ENCODE measurements around the gene PTCSC3. TPM values are rescaled to one million over a fixed set of nuclear protein-coding genes. Genes with fewer than 3 reads are reported as not detected.

Gene PTCSC3
- total RNA-seq, 1 donor = not detected

DNA sequence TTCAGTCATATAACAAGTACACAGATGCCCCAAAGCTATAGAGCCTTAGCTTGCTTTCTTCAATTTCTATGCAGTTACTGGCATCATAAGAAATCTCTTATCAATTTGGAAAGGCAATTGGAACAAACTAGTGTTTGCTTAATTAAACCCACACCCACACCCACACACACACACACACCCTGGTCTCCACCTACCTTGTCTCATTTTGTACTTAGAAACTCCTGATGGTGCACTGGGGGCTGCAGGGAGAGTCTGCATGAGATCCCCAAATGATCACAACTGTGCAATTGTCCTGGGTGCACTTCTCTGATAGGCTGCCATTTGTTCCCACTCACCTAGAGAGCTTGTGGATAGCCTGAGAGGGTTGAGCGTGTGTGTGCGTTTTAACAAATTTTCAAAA lies 40.5 kb upstream of the PTCSC3 start:
- no peak overlapping the region for H3K4me3 ChIP-seq (ENCODE audit: insufficient read depth, low read length)
- no peaks in the 10 kb centered on the region for H3K4me1 ChIP-seq (ENCODE audit: insufficient read depth, low read length)
- no peak for DNase-seq (ENCODE audit: insufficient read length, low spot score, missing footprints)
- no peaks in the 10 kb centered on the region for H3K79me2 ChIP-seq (ENCODE audit: insufficient read depth, low read length)
- no peaks in the 10 kb centered on the region for H3K36me3 ChIP-seq (ENCODE audit: insufficient read depth, low read length)
- H3K9me3 ChIP-seq (ENCODE audit: low read depth, low read length) = no peaks in the 10 kb centered on the region
- H4K20me1 ChIP-seq (ENCODE audit: insufficient read depth, low read length) = no peaks in the 10 kb centered on the region
- H3K4me2 ChIP-seq (ENCODE audit: insufficient read depth, low read length) = no peak overlapping the region
- H3K27me3 ChIP-seq (ENCODE audit: insufficient read depth, low read length) = no peaks in the 10 kb centered on the region
- H2AFZ ChIP-seq (ENCODE audit: low read length) = no peak overlapping the region
- no peak overlapping the region for H3K27ac ChIP-seq (ENCODE audit: low read depth, low read length)
- TF ChIP-seq, protein P1, sequence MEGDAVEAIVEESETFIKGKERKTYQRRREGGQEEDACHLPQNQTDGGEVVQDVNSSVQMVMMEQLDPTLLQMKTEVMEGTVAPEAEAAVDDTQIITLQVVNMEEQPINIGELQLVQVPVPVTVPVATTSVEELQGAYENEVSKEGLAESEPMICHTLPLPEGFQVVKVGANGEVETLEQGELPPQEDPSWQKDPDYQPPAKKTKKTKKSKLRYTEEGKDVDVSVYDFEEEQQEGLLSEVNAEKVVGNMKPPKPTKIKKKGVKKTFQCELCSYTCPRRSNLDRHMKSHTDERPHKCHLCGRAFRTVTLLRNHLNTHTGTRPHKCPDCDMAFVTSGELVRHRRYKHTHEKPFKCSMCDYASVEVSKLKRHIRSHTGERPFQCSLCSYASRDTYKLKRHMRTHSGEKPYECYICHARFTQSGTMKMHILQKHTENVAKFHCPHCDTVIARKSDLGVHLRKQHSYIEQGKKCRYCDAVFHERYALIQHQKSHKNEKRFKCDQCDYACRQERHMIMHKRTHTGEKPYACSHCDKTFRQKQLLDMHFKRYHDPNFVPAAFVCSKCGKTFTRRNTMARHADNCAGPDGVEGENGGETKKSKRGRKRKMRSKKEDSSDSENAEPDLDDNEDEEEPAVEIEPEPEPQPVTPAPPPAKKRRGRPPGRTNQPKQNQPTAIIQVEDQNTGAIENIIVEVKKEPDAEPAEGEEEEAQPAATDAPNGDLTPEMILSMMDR (IDR thresholded peaks at IDR 0.05; ENCODE audit: extremely low read depth, low read depth, low read length) = no peak

DNA sequence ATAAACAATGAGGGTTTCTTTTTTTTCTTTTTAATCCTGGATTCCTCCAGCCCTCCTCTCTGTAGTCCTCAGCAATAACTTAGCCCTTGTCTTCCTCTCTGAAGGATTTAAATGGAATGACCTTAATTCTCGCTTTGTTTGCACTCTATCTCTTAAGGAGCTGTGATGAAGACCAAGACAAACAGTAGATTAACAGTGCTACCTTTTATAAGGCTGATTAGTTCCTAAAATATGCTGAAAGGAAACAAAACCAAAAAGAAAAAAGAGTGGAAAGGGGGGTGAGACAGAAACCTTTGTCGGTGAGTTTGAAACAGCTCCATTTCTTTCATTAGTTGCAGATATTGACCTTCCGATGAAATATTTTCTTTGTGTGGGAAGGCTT lies 38.7 kb upstream of the PTCSC3 start:
- Histone ChIP-seq H4K20me1 (ENCODE audit: insufficient read depth, low read length) (no peaks in the 10 kb centered on the region), H2AFZ (ENCODE audit: low read length) (no peak overlapping the region), H3K4me1 (ENCODE audit: insufficient read depth, low read length) (no peaks in the 10 kb centered on the region), H3K79me2 (ENCODE audit: insufficient read depth, low read length) (no peaks in the 10 kb centered on the region), H3K27me3 (ENCODE audit: insufficient read depth, low read length) (no peaks in the 10 kb centered on the region), H3K27ac (ENCODE audit: low read depth, low read length) (no peak overlapping the region), H3K9me3 (ENCODE audit: low read depth, low read length) (no peaks in the 10 kb centered on the region), H3K36me3 (ENCODE audit: insufficient read depth, low read length) (no peaks in the 10 kb centered on the region), H3K4me2 (ENCODE audit: insufficient read depth, low read length) (no peak overlapping the region), H3K4me3 (ENCODE audit: insufficient read depth, low read length) (no peak overlapping the region)
- DNase-seq (ENCODE audit: insufficient read length, low spot score, missing footprints) = no peak
- TF ChIP-seq, protein P1 (IDR thresholded peaks at IDR 0.05; ENCODE audit: extremely low read depth, low read depth, low read length) = no peak

DNA sequence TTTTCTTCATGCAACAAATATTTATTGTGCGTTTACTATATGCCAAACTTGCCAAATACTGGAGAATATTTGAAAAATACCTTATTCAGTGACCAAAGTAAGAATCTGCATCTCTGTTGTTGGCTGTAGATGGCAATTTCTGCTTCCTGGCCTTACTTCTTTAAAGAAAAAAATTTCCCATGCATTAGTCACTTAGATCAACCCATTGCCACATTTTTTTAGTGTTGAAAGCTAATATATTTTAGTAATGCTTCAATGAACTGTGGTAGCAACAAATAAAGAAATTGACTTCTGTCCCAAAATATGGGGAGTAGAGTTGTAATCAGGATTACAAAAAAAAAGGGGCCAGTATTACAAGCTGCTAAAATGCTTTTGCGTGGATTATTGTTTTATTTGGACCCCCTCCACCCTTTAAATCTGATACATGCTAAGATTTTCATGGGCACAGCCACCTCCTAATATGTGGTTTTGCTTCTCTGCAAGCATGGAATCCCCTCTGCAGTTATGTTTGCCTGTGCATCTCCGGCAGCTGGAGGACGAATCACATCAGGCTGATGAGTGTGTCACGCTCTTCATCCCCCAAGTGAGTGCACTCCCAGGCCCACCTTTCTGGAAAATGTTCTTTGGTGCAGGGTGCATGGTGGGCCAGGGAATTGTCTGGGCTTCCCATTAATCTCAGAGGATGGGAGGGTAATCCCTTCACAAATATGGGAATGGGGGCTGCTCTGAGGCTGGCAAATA lies 38.1 kb upstream of the PTCSC3 start:
- TF ChIP-seq, protein P1 (IDR thresholded peaks at IDR 0.05; ENCODE audit: extremely low read depth, low read depth, low read length) = no peak
- no peaks in the 10 kb centered on the region for H3K27me3 ChIP-seq (ENCODE audit: insufficient read depth, low read length)
- H3K4me3 ChIP-seq (ENCODE audit: insufficient read depth, low read length) = no peak overlapping the region
- no peak overlapping the region for H3K27ac ChIP-seq (ENCODE audit: low read depth, low read length)
- no peak overlapping the region for H2AFZ ChIP-seq (ENCODE audit: low read length)
- no peaks in the 10 kb centered on the region for H3K36me3 ChIP-seq (ENCODE audit: insufficient read depth, low read length)
- DNase-seq (ENCODE audit: insufficient read length, low spot score, missing footprints) = no peak
- no peaks in the 10 kb centered on the region for H3K9me3 ChIP-seq (ENCODE audit: low read depth, low read length)
- H4K20me1 ChIP-seq (ENCODE audit: insufficient read depth, low read length) = no peaks in the 10 kb centered on the region
- H3K4me2 ChIP-seq (ENCODE audit: insufficient read depth, low read length) = no peak overlapping the region
- H3K79me2 ChIP-seq (ENCODE audit: insufficient read depth, low read length) = no peaks in the 10 kb centered on the region
- H3K4me1 ChIP-seq (ENCODE audit: insufficient read depth, low read length) = no peaks in the 10 kb centered on the region

DNA sequence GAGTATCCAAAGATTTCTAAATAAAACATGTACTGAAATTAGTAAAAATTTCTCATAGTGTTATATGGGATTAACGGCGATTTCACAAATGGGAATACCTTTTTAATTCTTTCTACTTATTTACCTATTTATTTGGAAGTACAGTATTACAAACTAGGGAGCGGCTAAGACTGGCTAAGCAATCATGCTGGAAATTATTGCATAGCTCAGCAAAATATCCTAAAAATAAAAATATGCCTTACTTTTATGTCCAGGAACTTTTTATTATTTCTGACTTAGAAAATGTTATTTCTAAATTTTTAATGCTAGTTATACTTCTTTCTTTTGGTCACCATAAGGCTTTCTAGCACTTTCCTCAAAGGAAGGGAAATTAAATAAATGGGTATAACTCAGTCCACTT lies 36.5 kb upstream of the PTCSC3 start:
- H2AFZ ChIP-seq (ENCODE audit: low read length) = no peak overlapping the region
- H3K4me1 ChIP-seq (ENCODE audit: insufficient read depth, low read length) = no peaks in the 10 kb centered on the region
- no peak overlapping the region for H3K4me2 ChIP-seq (ENCODE audit: insufficient read depth, low read length)
- TF ChIP-seq, protein P1 (IDR thresholded peaks at IDR 0.05; ENCODE audit: extremely low read depth, low read depth, low read length) = no peak
- no peaks in the 10 kb centered on the region for H3K27me3 ChIP-seq (ENCODE audit: insufficient read depth, low read length)
- no peak overlapping the region for H3K4me3 ChIP-seq (ENCODE audit: insufficient read depth, low read length)
- no peaks in the 10 kb centered on the region for H3K79me2 ChIP-seq (ENCODE audit: insufficient read depth, low read length)
- H3K27ac ChIP-seq (ENCODE audit: low read depth, low read length) = no peak overlapping the region
- H4K20me1 ChIP-seq (ENCODE audit: insufficient read depth, low read length) = no peaks in the 10 kb centered on the region
- no peaks in the 10 kb centered on the region for H3K36me3 ChIP-seq (ENCODE audit: insufficient read depth, low read length)
- DNase-seq (ENCODE audit: insufficient read length, low spot score, missing footprints) = no peak
- no peaks in the 10 kb centered on the region for H3K9me3 ChIP-seq (ENCODE audit: low read depth, low read length)

All from osteoblast (primary cell).